H1 (cell line): ENCODE measurements around the gene DEXI. TPM values are rescaled to one million over a fixed set of nuclear protein-coding genes. Genes with fewer than 3 reads are reported as not detected.

Source experiments
- CTCF ChIA-PET: fragments of 300-600 bp; sonication (Branson Sonifier 250); formaldehyde crosslinking; loops from one replicate; lab custom pipeline; 2021; ENCODE audit not compliant: partially characterized antibody; lab: Charles Lee
- POLR2A ChIA-PET: fragments of 300-600 bp; sonication (Branson Sonifier 250); formaldehyde crosslinking; loops from one replicate; lab custom pipeline; 2021; ENCODE audit warnings: inconsistent platforms; ENCODE audit not compliant: partially characterized antibody; lab: Charles Lee
- DNase-seq, 2 experiments: peaks; one replicate each; pipeline versions ENCODE4 v3.0.0 to v3.0.0-alpha.2; 2010 to 2022; ENCODE audit warnings: low spot score in 2 of 2, low read depth in 1 of 2, mixed read lengths in 1 of 2
- FAIRE-seq: peaks from 2 replicates; lab custom pipeline; 2011; peaks lifted over from hg19 to GRCh38; lab: Jason Lieb, UNC
- H2AFZ ChIP-seq: 2 replicates; pipeline ENCODE4 v1.8.1; 2012; ENCODE audit warnings: low read length, inconsistent platforms
- H2AK5ac ChIP-seq: 2 replicates; pipeline ENCODE4 v1.6.1; 2013; ENCODE audit warnings: low read depth, low read length
- H2BK120ac ChIP-seq: replicated peaks from 2 replicates; pipeline ENCODE3; 2013; ENCODE audit warnings: low read depth, low read length, inconsistent platforms
- H2BK12ac ChIP-seq: 2 replicates; pipeline ENCODE4 v1.6.1; 2013; ENCODE audit warnings: low read depth, low read length
- H2BK15ac ChIP-seq: 2 replicates; pipeline ENCODE4 v1.6.1; 2013; ENCODE audit warnings: low read length
- H2BK20ac ChIP-seq: 2 replicates; pipeline ENCODE4 v1.6.1; 2013; ENCODE audit warnings: low read length
- H2BK5ac ChIP-seq: 2 replicates; pipeline ENCODE4 v1.6.1; 2013; ENCODE audit warnings: low read depth, low read length
- H3K14ac ChIP-seq: 2 replicates; pipeline ENCODE4 v1.6.1; 2013; ENCODE audit warnings: inconsistent platforms; ENCODE audit not compliant: insufficient read length
- H3K18ac ChIP-seq: 2 replicates; pipeline ENCODE4 v1.6.1; 2013; ENCODE audit warnings: low read length; ENCODE audit errors: extremely low read depth
- H3K23ac ChIP-seq: 2 replicates; pipeline ENCODE4 v1.6.1; 2013; ENCODE audit warnings: inconsistent platforms; ENCODE audit not compliant: insufficient read length
- H3K23me2 ChIP-seq: 2 replicates; pipeline ENCODE4 v1.6.1; 2013; ENCODE audit warnings: low read depth, low read length
- H3K27ac ChIP-seq: 2 replicates; pipeline ENCODE4 v1.6.1; 2011; ENCODE audit warnings: low read depth, low read length, inconsistent platforms
- H3K27me3 ChIP-seq, 4 experiments: replicated peaks in 1 of 4; 1 replicate in 1 of 4; 2 replicates in 3 of 4; pipeline versions ENCODE4 v1.6.1 to v1.8.1; 2011 to 2013; ENCODE audit warnings: low read length in 3 of 4, mild to moderate bottlenecking in 3 of 4, inconsistent platforms in 2 of 4, mixed read lengths in 2 of 4, moderate library complexity in 1 of 4; ENCODE audit not compliant: control insufficient read depth in 3 of 4, insufficient read depth in 3 of 4; ENCODE audit errors: extremely low read depth in 1 of 4
- H3K36me3 ChIP-seq, 4 experiments: 2 replicates each; pipeline versions ENCODE4 v1.6.1 to v1.8.1; 2011 to 2013; ENCODE audit warnings: mild to moderate bottlenecking in 4 of 4, low read length in 3 of 4, moderate library complexity in 2 of 4, control low read depth in 1 of 4, inconsistent platforms in 1 of 4; ENCODE audit not compliant: insufficient read depth in 4 of 4, control insufficient read depth in 2 of 4
- H3K4ac ChIP-seq: replicated peaks from 2 replicates; pipeline ENCODE3; 2013; ENCODE audit warnings: low read length, low read depth, mixed read lengths, inconsistent platforms; ENCODE audit not compliant: insufficient read length
- H3K4me1 ChIP-seq, 4 experiments: replicated peaks in 1 of 4; 1 replicate in 1 of 4; 2 replicates in 3 of 4; pipeline versions ENCODE4 v1.6.1 to v1.8.1; 2011 to 2013; ENCODE audit warnings: low read length in 3 of 4, inconsistent platforms in 2 of 4, mixed read lengths in 1 of 4; ENCODE audit not compliant: insufficient read depth in 4 of 4, control insufficient read depth in 3 of 4
- H3K4me2 ChIP-seq, 2 experiments: 2 replicates each; pipeline versions ENCODE4 v1.6.1 to v1.8.1; 2011 to 2013; ENCODE audit warnings: low read depth in 2 of 2, low read length in 2 of 2, control low read depth in 1 of 2, inconsistent platforms in 1 of 2, mild to moderate bottlenecking in 1 of 2; ENCODE audit not compliant: insufficient read depth in 1 of 2
- H3K4me3 ChIP-seq, 4 experiments: fragments of 200-600, 300-600 bp in 1 of 4; sonication (generic), shearing (Covaris generic), sonication (Bioruptor Twin) in 1 of 4; 2 replicates each; pipeline versions ENCODE4 v1.5.1 to v1.8.1; 2011 to 2016; ENCODE audit warnings: low read length in 4 of 4, low read depth in 3 of 4, control low read depth in 2 of 4, inconsistent platforms in 2 of 4, mild to moderate bottlenecking in 2 of 4, mixed read lengths in 1 of 4, moderate library complexity in 1 of 4; ENCODE audit not compliant: insufficient read depth in 2 of 4; ENCODE audit errors: extremely low read depth in 1 of 4
- H3K56ac ChIP-seq: replicated peaks from 2 replicates; pipeline ENCODE3; 2013; ENCODE audit warnings: low read depth, mild to moderate bottlenecking, mixed read lengths, low read length, inconsistent platforms; ENCODE audit not compliant: insufficient read length
- H3K79me1 ChIP-seq: 2 replicates; pipeline ENCODE4 v1.6.1; 2013; ENCODE audit warnings: low read depth, low read length, control low read depth
- H3K79me2 ChIP-seq, 2 experiments: 2 replicates each; pipeline versions ENCODE4 v1.6.1 to v1.8.1; 2012 to 2013; ENCODE audit warnings: low read length in 2 of 2, mild to moderate bottlenecking in 2 of 2, inconsistent platforms in 1 of 2; ENCODE audit not compliant: insufficient read depth in 2 of 2, control insufficient read depth in 1 of 2
- H3K9ac ChIP-seq, 4 experiments: replicated peaks in 1 of 4; 1 replicate in 1 of 4; 2 replicates in 3 of 4; pipeline versions ENCODE4 v1.6.1 to v1.8.1; 2011 to 2013; ENCODE audit warnings: low read depth in 3 of 4, low read length in 3 of 4, control low read depth in 2 of 4, mild to moderate bottlenecking in 2 of 4, moderate library complexity in 2 of 4, inconsistent platforms in 1 of 4; ENCODE audit errors: extremely low read depth in 1 of 4
- H3K9me3 ChIP-seq, 2 experiments: 2 replicates each; pipeline versions ENCODE4 v1.6.1 to v1.8.1; 2012 to 2013; ENCODE audit warnings: mild to moderate bottlenecking in 2 of 2, moderate library complexity in 2 of 2, control low read depth in 1 of 2, inconsistent platforms in 1 of 2, low read depth in 1 of 2, low read length in 1 of 2, mixed read lengths in 1 of 2; ENCODE audit not compliant: insufficient read depth in 2 of 2
- H4K20me1 ChIP-seq, 2 experiments: replicated peaks in 1 of 2; 2 replicates each; pipeline versions ENCODE3 to v1.8.1; 2011 to 2013; ENCODE audit warnings: inconsistent platforms in 2 of 2, low read length in 2 of 2, mild to moderate bottlenecking in 1 of 2; ENCODE audit not compliant: insufficient read depth in 2 of 2, control insufficient read depth in 1 of 2
- H4K5ac ChIP-seq: 2 replicates; pipeline ENCODE4 v1.6.1; 2013; ENCODE audit warnings: low read length, low read depth, mixed read lengths, inconsistent platforms; ENCODE audit not compliant: insufficient read length
- H4K8ac ChIP-seq: 2 replicates; pipeline ENCODE4 v1.8.0; 2013; ENCODE audit warnings: mild to moderate bottlenecking, moderate library complexity, low read length, inconsistent platforms; ENCODE audit not compliant: insufficient read depth; ENCODE audit errors: extremely low read depth
- H4K91ac ChIP-seq: replicated peaks from 2 replicates; pipeline ENCODE3; 2013; ENCODE audit warnings: low read length, mixed read lengths, inconsistent platforms; ENCODE audit not compliant: insufficient read length
- CBX5 ChIP-seq: fragments of 300-800, 300-1000 bp; sonication (generic); IDR thresholded peaks from 2 replicates; pipeline ENCODE4 v1.7.1; 2016; ENCODE audit warnings: antibody characterized with exemption, low read length, low read depth
- CREB1 ChIP-seq: IDR thresholded peaks from 2 replicates; pipeline ENCODE4 v1.6.1; 2012; ENCODE audit warnings: inconsistent platforms
- EP300 ChIP-seq, 2 experiments: IDR thresholded peaks; 1 replicate in 1 of 2; 2 replicates in 1 of 2; pipeline ENCODE4 v1.6.1; 2011 to 2012; ENCODE audit warnings: low read depth in 2 of 2, low read length in 2 of 2, mild to moderate bottlenecking in 2 of 2, borderline replicate concordance in 1 of 2, inconsistent platforms in 1 of 2, moderate library complexity in 1 of 2
- FOSL1 ChIP-seq: IDR thresholded peaks from 2 replicates; pipeline ENCODE4 v1.6.1; 2011; ENCODE audit warnings: mild to moderate bottlenecking, low read depth, low read length, moderate library complexity; ENCODE audit not compliant: insufficient read depth
- HDAC2 ChIP-seq, 2 experiments: fragments of 300-600 bp in 1 of 2; sonication (generic) in 1 of 2; IDR thresholded peaks; 2 replicates each; pipeline ENCODE4 v1.6.1; 2011 to 2012; ENCODE audit warnings: low read depth in 2 of 2, low read length in 2 of 2, mild to moderate bottlenecking in 2 of 2, moderate library complexity in 2 of 2, borderline replicate concordance in 1 of 2, inconsistent platforms in 1 of 2
- JUND ChIP-seq: IDR thresholded peaks from 2 replicates; pipeline ENCODE4 v1.6.1; 2011; ENCODE audit warnings: mild to moderate bottlenecking, improper control_type of control experiment, low read length
- MAX ChIP-seq: IDR thresholded peaks from 2 replicates; pipeline ENCODE4 v1.6.1; 2012; ENCODE audit warnings: inconsistent platforms
- POLR2AphosphoS5 ChIP-seq: IDR thresholded peaks from 2 replicates; pipeline ENCODE4 v1.6.1; 2011; ENCODE audit warnings: low read depth, low read length
- SIN3A ChIP-seq, 2 experiments: IDR thresholded peaks in 1 of 2; conservative IDR thresholded peaks in 1 of 2; 2 replicates each; pipeline ENCODE4 v1.6.1; 2011 to 2012; ENCODE audit warnings: low read length in 2 of 2, improper control_type of control experiment in 1 of 2, low read depth in 1 of 2, mild to moderate bottlenecking in 1 of 2
- TCF12 ChIP-seq: IDR thresholded peaks from 2 replicates; pipeline ENCODE4 v1.6.1; 2011; ENCODE audit warnings: low read depth, mild to moderate bottlenecking, low read length
- WGBS, 2 experiments: shearing (Covaris generic) in 1 of 2; methylation state at CpG; one replicate each; pipeline versions ENCODE4 v1.1.6 to v1.1.7; 2013 to 2015; ENCODE audit warnings: low lambda C conversion rate in 2 of 2, mixed read lengths in 2 of 2, inconsistent platforms in 1 of 2, low coverage in 1 of 2, missing lambda C conversion rate in 1 of 2; ENCODE audit not compliant: insufficient replicate concordance in 2 of 2, insufficient coverage in 1 of 2, insufficient read length in 1 of 2; ENCODE audit errors: extremely low coverage in 1 of 2, missing lambda C conversion rate in 1 of 2; 5-methylcytosine and 5-hydroxymethylcytosine counted together
- polyA plus RNA-seq, 7 experiments: library from polyadenylated mRNA; depleted of rRNA in 3 of 7; stranded (reverse) in 5 of 7; unstranded in 2 of 7; fragments of >200 nt in 5 of 7; fragments of 200-250 nt in 2 of 7; gene quantifications; 1 replicate in 5 of 7; 2 replicates in 1 of 7; 4 replicates in 1 of 7; pipeline versions ENCODE4 v1.2.1 to v1.2.3, GENCODE V29; 2011 to 2013; ENCODE audit warnings: missing spikeins in 2 of 7, mixed read lengths in 2 of 7
- total RNA-seq: library from RNA; stranded (reverse); fragmentation: NEBNext Ultra II Directional; extraction: Animal tissue kit (Norgen Biotek cat#: 25700); gene quantifications from 2 replicates; pipeline ENCODE4 v1.2.1, GENCODE V29; 2021

The DEXI gene
- total and polyA plus RNA-seq, 2 of the 8 experiments (the other 6 are each of a cell fraction or from before 2014, with no cell fraction given): 39.5 to 47.3 TPM

- ChIA-PET POLR2A (interaction anchor here (1.0 kb wide), 1 partner anchor 146 kb away, joined by 4 read pairs; no protein-coding TSS in a partner anchor), CTCF (interaction anchor here (0.9 kb wide), 1 partner anchor 11 kb away, joined by 3 read pairs; no protein-coding TSS in a partner anchor)
- no peak overlapping the region for H2AFZ ChIP-seq
- H3K23ac ChIP-seq: no peak overlapping the region
- H2AK5ac ChIP-seq: no peak overlapping the region
- no peaks in the 10 kb centered on the region for H3K79me2 ChIP-seq
- H2BK120ac ChIP-seq: no peak overlapping the region
- H2BK15ac ChIP-seq: no peak overlapping the region
- DNase-seq: peak; percentile 38 to 92
- no peak overlapping the region for H2BK20ac ChIP-seq
- no peak overlapping the region for H3K27ac ChIP-seq
- H2BK5ac ChIP-seq: no peak overlapping the region
- no peak overlapping the region for H3K56ac ChIP-seq
- H3K4me3 ChIP-seq: no peak overlapping the region
- H3K18ac ChIP-seq: no peak overlapping the region
- H4K5ac ChIP-seq: no peak overlapping the region
- no peak overlapping the region for H3K4ac ChIP-seq
- no peaks in the 10 kb centered on the region for H3K36me3 ChIP-seq
- H3K9ac ChIP-seq: no peak overlapping the region
- H3K4me2 ChIP-seq: peak overlapping the region; percentile 37 to 45; a peak in 2 of 4 replicates
- no peaks in the 10 kb centered on the region for H3K9me3 ChIP-seq
- H4K91ac ChIP-seq: no peak overlapping the region
- H3K4me1 ChIP-seq: peaks cover 0 to 3% (median 0%) of the 10 kb centered on the region in 4 experiments; a peak in 2 of 7 replicates
- no peaks in the 10 kb centered on the region for H3K23me2 ChIP-seq
- H3K27me3 ChIP-seq: no peaks in the 10 kb centered on the region; a peak in 1 of 7 replicates
- H4K8ac ChIP-seq: no peak overlapping the region; the same call in 1 of the 2 replicates
- no peak overlapping the region for H3K14ac ChIP-seq
- H2BK12ac ChIP-seq: no peak overlapping the region
- 34% methylated on average over 17 of the region's 17 CpGs; no CpG with 5 or more reads in 1 of the 2 experiments for WGBS, 2 experiments
- H4K20me1 ChIP-seq: peaks cover 0 to 3% of the 10 kb centered on the region in 2 experiments
- no peaks in the 10 kb centered on the region for H3K79me1 ChIP-seq
- FAIRE-seq: no peak
- 0 out of 3 replicates have a peak, but pooled peaks of 1 of the 2 experiments have one; percentile 14 for TF ChIP-seq EP300 (IDR thresholded peaks at IDR 0.05; ENCODE audit: borderline replicate concordance in 1 of 2, low read depth in 2 of 2, low read length in 2 of 2)
- TF ChIP-seq SIN3A (conservative IDR thresholded peaks at IDR 0.05 in 1 of 2, IDR thresholded peaks at IDR 0.05 in 1 of 2; ENCODE audit: low read depth in 1 of 2, low read length in 2 of 2): peak; percentile 90 to 93
- TF ChIP-seq MAX: 0 out of 2 replicates have a peak, but pooled peaks have one; percentile 12
- TF ChIP-seq CREB1: peak; percentile 39; the same call in 1 of the 2 replicates
- TF ChIP-seq CBX5: no peak
- 0 out of 4 replicates have a peak, but pooled peaks of 1 of the 2 experiments have one; percentile 29 for TF ChIP-seq HDAC2 (IDR thresholded peaks at IDR 0.05; ENCODE audit: borderline replicate concordance in 1 of 2, low read depth in 2 of 2, low read length in 2 of 2)
- no peak for TF ChIP-seq POLR2AphosphoS5
- TF ChIP-seq JUND: no peak
- 0 out of 2 replicates have a peak, but pooled peaks have one; percentile 26 for TF ChIP-seq TCF12
- TF ChIP-seq FOSL1: no peak
Observed at GRCh38 chr16:10895053-10895946, 47.0 kb downstream of the DEXI start.
